ENCODE results near the gene ITGB1BP1.

DNA sequence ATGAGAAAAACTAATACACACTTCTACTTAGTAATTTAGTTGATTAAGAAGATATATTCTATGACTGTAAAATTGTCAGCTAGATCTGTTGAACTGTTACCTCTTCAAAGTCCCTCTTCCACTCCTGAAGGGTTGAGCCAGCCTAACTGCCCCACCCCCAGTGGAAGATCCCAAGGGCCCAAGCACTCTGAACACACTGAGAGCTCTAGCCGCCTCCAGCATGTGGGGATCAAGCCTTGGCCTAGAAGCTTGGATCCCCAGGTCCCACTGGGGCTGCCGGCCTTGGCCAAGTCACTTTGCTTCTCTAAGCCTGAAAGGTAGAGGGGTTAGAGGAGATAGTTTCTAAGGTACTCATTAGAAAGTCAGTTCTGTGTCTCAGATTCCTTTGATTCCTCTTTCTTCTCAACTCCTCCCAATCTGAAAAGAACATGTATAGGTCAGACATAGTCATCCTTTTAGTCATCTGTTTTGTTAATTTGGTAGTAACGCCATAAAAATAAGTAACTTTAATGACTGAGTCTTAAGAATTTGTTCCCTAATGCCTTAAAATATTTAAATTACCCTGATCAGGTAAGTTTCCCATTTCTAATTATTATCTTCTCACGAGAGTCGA, 5.7 kb upstream of the ITGB1BP1 start:
- TF ChIP-seq, protein P1, sequence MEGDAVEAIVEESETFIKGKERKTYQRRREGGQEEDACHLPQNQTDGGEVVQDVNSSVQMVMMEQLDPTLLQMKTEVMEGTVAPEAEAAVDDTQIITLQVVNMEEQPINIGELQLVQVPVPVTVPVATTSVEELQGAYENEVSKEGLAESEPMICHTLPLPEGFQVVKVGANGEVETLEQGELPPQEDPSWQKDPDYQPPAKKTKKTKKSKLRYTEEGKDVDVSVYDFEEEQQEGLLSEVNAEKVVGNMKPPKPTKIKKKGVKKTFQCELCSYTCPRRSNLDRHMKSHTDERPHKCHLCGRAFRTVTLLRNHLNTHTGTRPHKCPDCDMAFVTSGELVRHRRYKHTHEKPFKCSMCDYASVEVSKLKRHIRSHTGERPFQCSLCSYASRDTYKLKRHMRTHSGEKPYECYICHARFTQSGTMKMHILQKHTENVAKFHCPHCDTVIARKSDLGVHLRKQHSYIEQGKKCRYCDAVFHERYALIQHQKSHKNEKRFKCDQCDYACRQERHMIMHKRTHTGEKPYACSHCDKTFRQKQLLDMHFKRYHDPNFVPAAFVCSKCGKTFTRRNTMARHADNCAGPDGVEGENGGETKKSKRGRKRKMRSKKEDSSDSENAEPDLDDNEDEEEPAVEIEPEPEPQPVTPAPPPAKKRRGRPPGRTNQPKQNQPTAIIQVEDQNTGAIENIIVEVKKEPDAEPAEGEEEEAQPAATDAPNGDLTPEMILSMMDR (IDR thresholded peaks at IDR 0.05), result no peak
- TF ChIP-seq POLR2A (IDR thresholded peaks at IDR 0.05), result no peak
- TF ChIP-seq POLR2AphosphoS5 (IDR thresholded peaks at IDR 0.05), result no peak

Measured in sigmoid colon (tissue), 4 donors.